Measurements from ENCODE around the gene ZDHHC7. TPM values are rescaled to one million over a fixed set of nuclear protein-coding genes. Genes with fewer than 3 reads are reported as not detected.

ZDHHC7 gene
- total RNA-seq, 1 donor from 2014 or later = 46.5 TPM

- no peak overlapping the region for H3K27ac Mint-ChIP-seq (ENCODE audit: unreplicated experiment)
- H3K36me3 Mint-ChIP-seq (ENCODE audit: low read depth, unreplicated experiment) = peaks cover 33% of the 10 kb centered on the region
- H3K4me3 Mint-ChIP-seq (ENCODE audit: unreplicated experiment) = no peak overlapping the region
- H3K4me1 Mint-ChIP-seq (ENCODE audit: unreplicated experiment) = peaks cover 3% of the 10 kb centered on the region
- H3K9me3 Mint-ChIP-seq (ENCODE audit: unreplicated experiment) = no peaks in the 10 kb centered on the region
- TF ChIP-seq, protein P1, sequence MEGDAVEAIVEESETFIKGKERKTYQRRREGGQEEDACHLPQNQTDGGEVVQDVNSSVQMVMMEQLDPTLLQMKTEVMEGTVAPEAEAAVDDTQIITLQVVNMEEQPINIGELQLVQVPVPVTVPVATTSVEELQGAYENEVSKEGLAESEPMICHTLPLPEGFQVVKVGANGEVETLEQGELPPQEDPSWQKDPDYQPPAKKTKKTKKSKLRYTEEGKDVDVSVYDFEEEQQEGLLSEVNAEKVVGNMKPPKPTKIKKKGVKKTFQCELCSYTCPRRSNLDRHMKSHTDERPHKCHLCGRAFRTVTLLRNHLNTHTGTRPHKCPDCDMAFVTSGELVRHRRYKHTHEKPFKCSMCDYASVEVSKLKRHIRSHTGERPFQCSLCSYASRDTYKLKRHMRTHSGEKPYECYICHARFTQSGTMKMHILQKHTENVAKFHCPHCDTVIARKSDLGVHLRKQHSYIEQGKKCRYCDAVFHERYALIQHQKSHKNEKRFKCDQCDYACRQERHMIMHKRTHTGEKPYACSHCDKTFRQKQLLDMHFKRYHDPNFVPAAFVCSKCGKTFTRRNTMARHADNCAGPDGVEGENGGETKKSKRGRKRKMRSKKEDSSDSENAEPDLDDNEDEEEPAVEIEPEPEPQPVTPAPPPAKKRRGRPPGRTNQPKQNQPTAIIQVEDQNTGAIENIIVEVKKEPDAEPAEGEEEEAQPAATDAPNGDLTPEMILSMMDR (IDR thresholded peaks at IDR 0.05; ENCODE audit: unreplicated experiment) = no peak
- DNase-seq (ENCODE audit: low spot score) = no peak
- peaks cover 4% of the 10 kb centered on the region for H3K27me3 Mint-ChIP-seq (ENCODE audit: unreplicated experiment)
These were observed 28.9 kb downstream of the ZDHHC7 start for GRCh38 chr16:84982434-84982833.

DNA sequence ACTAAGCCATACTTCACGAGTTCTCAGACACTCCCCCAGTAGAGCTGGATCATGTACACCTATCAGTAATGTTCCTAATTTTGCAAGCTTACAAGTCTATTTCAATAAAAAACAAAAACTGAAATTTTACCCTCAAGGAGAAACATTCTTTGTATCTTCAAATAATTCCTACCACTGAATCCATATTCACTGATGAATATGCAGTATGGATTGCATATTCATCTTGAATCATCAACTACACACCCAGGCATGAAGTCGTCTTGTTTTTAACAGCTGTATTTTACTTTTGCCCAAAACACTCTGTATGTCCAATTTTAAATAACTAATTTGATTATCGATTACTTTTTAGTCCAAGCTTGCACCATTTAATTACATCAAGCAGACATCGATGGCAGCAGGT lies 31.8 kb downstream of the ZDHHC7 start:
- H3K9me3 Mint-ChIP-seq (ENCODE audit: unreplicated experiment) = no peaks in the 10 kb centered on the region
- H3K4me1 Mint-ChIP-seq (ENCODE audit: unreplicated experiment) = peaks cover 3% of the 10 kb centered on the region
- no peak overlapping the region for H3K4me3 Mint-ChIP-seq (ENCODE audit: unreplicated experiment)
- no peak overlapping the region for H3K27ac Mint-ChIP-seq (ENCODE audit: unreplicated experiment)
- TF ChIP-seq, protein P1 (IDR thresholded peaks at IDR 0.05; ENCODE audit: unreplicated experiment) = no peak
- H3K36me3 Mint-ChIP-seq (ENCODE audit: low read depth, unreplicated experiment) = peaks cover 31% of the 10 kb centered on the region
- DNase-seq (ENCODE audit: low spot score) = no peak
- H3K27me3 Mint-ChIP-seq (ENCODE audit: unreplicated experiment) = peaks cover 4% of the 10 kb centered on the region

DNA sequence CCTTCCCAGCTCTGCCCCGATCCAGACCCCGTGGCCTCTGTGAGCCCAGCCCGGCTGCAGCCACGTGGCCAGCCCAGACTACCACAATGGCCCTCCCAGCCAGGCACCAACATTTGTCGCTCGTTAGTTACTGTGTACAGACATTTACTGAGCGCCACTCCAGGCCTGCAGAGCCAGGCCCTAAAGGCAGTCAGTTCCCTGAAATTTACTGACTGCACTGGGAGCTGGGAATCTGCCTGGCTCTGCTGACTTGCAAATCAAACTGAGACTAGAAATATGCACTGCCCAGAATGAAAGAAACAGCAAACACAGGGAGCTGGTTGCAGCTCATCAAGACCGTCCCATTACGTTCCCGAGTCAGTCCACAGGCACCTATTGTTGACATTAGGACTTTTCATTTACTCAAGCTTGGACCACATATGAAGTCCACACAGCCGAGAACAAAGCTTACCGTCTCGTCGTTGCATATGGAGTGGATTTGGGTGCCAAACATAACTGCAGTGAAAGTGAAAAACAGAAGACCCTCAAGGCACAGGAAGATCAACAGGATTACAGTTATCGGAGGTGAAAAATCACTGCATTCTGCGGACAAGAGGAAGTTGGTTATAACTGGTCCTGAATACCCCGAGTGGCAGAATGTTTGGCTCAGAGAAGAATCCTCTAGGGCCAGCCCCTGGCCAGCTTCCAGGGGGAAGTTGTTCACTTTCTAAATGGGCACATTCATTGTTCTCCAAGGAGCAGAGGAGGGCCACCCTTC lies 34.5 kb downstream of the ZDHHC7 start:
- Mint-ChIP-seq H3K27me3 (ENCODE audit: unreplicated experiment) (no peaks in the 10 kb centered on the region), H3K36me3 (ENCODE audit: low read depth, unreplicated experiment) (peaks cover 30% of the 10 kb centered on the region), H3K27ac (ENCODE audit: unreplicated experiment) (no peak overlapping the region), H3K4me3 (ENCODE audit: unreplicated experiment) (no peak overlapping the region), H3K9me3 (ENCODE audit: unreplicated experiment) (no peaks in the 10 kb centered on the region), H3K4me1 (ENCODE audit: unreplicated experiment) (no peaks in the 10 kb centered on the region)
- TF ChIP-seq, protein P1 (IDR thresholded peaks at IDR 0.05; ENCODE audit: unreplicated experiment) = no peak
- no peak for DNase-seq (ENCODE audit: low spot score)

DNA sequence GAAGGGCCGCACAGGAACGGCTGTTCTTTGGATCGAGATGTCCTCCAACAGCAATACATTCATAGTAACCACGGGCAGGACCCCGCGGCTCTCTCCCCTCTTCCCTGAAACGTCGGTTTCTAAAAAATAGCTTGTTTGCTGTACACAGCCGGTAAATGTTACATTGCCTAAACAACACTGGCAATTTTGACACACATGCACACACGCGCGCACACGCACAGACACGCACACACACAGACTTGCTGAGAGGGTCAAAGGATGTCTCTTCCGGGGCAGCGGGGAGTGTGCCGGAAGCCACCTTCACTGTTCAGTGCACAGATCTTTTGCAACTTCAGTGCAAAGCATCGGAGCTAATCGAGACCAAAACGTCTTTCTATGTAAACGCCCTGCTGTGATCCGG lies 35.8 kb downstream of the ZDHHC7 start:
- TF ChIP-seq, protein P1 (IDR thresholded peaks at IDR 0.05; ENCODE audit: unreplicated experiment) = no peak
- H3K9me3 Mint-ChIP-seq (ENCODE audit: unreplicated experiment) = no peaks in the 10 kb centered on the region
- no peak for DNase-seq (ENCODE audit: low spot score)
- no peak overlapping the region for H3K4me3 Mint-ChIP-seq (ENCODE audit: unreplicated experiment)
- H3K27ac Mint-ChIP-seq (ENCODE audit: unreplicated experiment) = no peak overlapping the region
- peaks cover 23% of the 10 kb centered on the region for H3K36me3 Mint-ChIP-seq (ENCODE audit: low read depth, unreplicated experiment)
- no peaks in the 10 kb centered on the region for H3K4me1 Mint-ChIP-seq (ENCODE audit: unreplicated experiment)
- H3K27me3 Mint-ChIP-seq (ENCODE audit: unreplicated experiment) = no peaks in the 10 kb centered on the region

- Mint-ChIP-seq H3K27ac (ENCODE audit: unreplicated experiment) (no peak overlapping the region), H3K27me3 (ENCODE audit: unreplicated experiment) (no peaks in the 10 kb centered on the region), H3K9me3 (ENCODE audit: unreplicated experiment) (no peaks in the 10 kb centered on the region), H3K4me1 (ENCODE audit: unreplicated experiment) (no peaks in the 10 kb centered on the region), H3K36me3 (ENCODE audit: low read depth, unreplicated experiment) (peaks cover 22% of the 10 kb centered on the region), H3K4me3 (ENCODE audit: unreplicated experiment) (no peak overlapping the region)
- TF ChIP-seq, protein P1 (IDR thresholded peaks at IDR 0.05; ENCODE audit: unreplicated experiment) = no peak
- no peak for DNase-seq (ENCODE audit: low spot score)
These were observed 36.3 kb downstream of the ZDHHC7 start for GRCh38 chr16:84975066-84975465.

All from endothelial cell (in vitro differentiated cells).